ENCODE results near the gene SLC29A1. TPM values are rescaled to one million over a fixed set of nuclear protein-coding genes. Genes with fewer than 3 reads are reported as not detected.

SLC29A1 gene
- total RNA-seq, 1 donor from 2014 or later = 71.7 TPM

DNA sequence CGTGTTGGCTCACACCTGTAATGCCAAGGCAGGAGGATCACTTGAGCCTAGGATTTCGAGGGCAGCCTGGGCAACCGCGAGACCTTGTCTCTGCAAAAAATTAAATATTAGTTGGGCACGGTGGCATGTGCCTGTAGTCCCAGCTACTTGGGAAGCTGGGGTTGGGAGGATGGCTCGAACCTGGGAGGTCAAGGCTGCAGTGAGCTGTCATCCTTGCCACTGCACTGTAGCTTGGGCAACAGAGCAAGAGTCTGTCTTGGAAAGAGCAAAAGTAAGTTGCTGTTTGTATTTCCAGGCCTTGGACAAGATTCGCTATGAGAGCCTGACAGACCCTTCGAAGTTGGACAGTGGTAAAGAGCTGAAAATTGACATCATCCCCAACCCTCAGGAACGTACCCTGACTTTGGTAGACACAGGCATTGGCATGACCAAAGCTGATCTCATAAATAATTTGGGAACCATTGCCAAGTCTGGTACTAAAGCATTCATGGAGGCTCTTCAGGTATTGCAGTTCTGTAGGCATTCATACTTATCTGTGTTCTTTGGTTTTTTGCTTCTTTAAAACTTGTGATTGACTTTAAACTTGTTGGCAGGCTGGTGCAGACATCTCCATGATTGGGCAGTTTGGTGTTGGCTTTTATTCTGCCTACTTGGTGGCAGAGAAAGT is 25.8 kb downstream of the SLC29A1 start:
- intact Hi-C loops (cut with DNase I) = no loop called here
- ATAC-seq = no peak
- no peak for DNase-seq (ENCODE audit: low spot score)

- ATAC-seq (no peak), DNase-seq (ENCODE audit: low spot score) (no peak)
- intact Hi-C loops (cut with DNase I) = no loop called here
Measured at GRCh38 chr6:44250067-44250717, 26.8 kb downstream of the SLC29A1 start.

GRCh38 chr6:44250718-44251123 is 27.3 kb downstream of the SLC29A1 start:
- DNase-seq (ENCODE audit: low spot score) (no peak), ATAC-seq (no peak)
- intact Hi-C loops (cut with DNase I) = no loop called here

DNA sequence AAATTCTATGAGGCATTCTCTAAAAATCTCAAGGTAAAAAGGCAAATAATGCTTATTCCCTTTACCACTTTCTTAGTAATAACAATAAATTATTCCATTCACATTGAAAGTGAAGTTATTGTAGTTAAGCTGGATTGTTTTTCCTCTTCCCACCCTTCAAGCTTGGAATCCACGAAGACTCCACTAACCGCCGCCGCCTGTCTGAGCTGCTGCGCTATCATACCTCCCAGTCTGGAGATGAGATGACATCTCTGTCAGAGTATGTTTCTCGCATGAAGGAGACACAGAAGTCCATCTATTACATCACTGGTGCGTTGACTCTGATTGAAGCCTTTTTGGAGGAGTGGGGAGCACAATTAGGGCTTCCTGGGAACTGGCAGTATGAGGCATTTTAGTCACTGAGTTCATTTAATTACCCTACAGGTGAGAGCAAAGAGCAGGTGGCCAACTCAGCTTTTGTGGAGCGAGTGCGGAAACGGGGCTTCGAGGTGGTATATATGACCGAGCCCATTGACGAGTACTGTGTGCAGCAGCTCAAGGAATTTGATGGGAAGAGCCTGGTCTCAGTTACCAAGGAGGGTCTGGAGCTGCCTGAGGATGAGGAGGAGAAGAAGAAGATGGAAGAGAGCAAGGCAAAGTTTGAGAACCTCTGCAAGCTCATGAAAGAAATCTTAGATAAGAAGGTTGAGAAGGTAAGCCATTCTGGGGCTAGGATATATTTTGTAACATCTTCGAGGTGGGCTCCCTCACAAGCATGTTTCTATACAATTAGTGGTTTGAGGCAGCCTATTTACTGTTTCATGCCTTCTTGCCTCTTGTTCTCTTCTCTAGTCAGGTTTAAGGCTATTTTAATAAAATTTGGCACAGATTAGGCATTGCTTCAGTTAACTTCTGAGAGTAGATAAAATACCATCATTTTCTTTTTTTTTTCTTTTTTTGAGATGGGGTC is 28.5 kb downstream of the SLC29A1 start:
- ATAC-seq (no peak), DNase-seq (ENCODE audit: low spot score) (no peak)
- intact Hi-C loops (cut with DNase I) = no loop called here

- intact Hi-C loops (cut with DNase I) = no loop called here
- DNase-seq (ENCODE audit: low spot score) (peak; percentile 61), ATAC-seq (no peak)
Measured at GRCh38 chr6:44253307-44254101, 30.1 kb downstream of the SLC29A1 start.

DNA sequence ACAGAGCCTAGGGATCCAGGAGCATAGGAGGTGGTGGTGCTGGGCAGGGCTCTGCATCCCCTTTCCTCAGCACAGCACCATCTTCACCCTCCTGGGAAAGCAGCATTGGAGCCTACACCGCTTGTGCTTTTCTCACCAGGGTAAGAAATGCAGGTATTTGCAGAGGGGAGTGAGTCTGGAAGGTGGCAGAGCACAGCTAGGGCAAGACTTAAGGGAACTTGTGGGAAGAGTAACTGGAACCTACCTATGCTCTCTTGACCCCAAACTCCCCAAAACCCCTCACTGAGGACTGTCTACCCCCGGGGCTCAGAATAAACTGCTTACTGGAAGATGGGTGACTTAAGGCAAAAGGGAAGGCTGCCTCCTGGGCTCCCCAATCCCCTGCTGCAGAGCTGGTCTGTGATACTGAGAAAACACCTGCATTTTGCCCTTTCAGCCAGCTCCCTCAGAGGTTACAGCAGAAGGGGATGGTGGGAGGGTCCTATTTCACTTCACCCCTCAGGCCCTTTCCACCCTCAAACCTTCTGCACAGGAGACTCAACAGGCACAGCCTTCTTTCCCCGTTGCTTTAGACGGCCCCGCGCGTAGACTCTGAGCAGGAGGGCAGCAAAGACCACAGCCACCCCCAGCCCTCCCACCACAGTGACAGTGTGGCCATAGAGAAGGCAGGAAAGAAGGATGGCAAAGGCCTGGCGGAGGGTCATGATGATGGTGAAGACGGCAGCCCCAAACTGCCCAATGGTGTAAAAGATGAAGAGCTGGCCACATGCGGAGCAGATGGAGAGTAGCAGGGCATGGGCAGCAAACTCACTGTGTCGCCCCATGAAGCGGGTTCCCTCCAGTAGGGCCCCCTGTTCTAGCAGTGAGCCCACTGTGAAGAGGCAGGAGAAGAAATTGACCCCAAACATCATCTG is 31.1 kb downstream of the SLC29A1 start:
- intact Hi-C loops (cut with DNase I) = no loop called here
- no peak for DNase-seq (ENCODE audit: low spot score)
- no peak for ATAC-seq

- intact Hi-C loops (cut with DNase I) = no loop called here
- no peak for DNase-seq (ENCODE audit: low spot score)
- ATAC-seq = no peak
Measured at GRCh38 chr6:44255105-44255808, 31.9 kb downstream of the SLC29A1 start.

GRCh38 chr6:44255871-44256774 is 32.7 kb downstream of the SLC29A1 start:
- intact Hi-C loops (cut with DNase I) = no loop called here
- DNase-seq (ENCODE audit: low spot score) (no peak), ATAC-seq (peak; percentile 25)

- DNase-seq (ENCODE audit: low spot score) (no peak), ATAC-seq (no peak)
- intact Hi-C loops (cut with DNase I) = no loop called here
Measured at GRCh38 chr6:44256775-44257024, 33.3 kb downstream of the SLC29A1 start.

DNA sequence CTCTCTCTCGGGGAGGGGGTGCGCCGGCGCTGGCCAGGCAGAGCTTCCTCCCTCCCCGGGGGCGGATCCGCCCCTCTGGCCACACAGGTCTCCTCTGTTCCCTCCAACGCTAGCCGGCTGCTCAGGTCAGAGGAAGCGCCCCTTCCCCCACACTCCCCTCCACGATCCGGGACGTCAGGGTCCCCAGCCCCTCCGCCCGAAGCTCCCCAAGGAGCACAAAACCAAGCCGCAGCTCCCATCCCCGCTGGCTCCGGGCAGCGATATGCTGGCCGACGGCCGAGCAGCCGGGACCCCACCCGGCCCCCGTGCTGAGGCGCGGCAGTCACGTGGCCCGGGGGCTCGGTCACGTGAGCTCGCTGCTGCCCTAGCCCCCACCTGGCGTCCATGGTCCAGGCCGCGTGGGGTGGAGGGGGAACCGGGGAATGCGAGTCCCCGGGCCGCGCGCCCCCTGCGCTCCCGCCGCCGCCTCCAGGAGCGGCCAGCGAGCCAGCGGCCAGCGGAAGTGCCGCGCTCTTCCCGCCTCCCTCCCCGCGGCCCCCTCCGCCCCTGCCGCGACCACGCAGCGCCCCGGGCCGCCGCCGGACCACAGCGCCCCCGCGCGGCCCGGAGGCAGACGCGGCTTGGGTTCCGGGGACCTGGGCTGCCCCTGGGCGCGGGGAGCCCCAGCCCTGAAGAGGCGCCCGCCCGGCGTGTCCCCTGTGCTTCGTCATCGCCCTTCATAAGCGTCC is 33.8 kb downstream of the SLC29A1 start, which contains the start of gene SLC35B2:
Gene SLC35B2, minus strand, starts transcription at position 504 of the 728 bp plus-strand sequence. Its CDS starts 118 bp downstream, at position 386.
- DNase-seq (ENCODE audit: low spot score) = peak; percentile 90
- intact Hi-C loops (cut with DNase I) = no loop called here
- ATAC-seq = peak; percentile 89

DNA sequence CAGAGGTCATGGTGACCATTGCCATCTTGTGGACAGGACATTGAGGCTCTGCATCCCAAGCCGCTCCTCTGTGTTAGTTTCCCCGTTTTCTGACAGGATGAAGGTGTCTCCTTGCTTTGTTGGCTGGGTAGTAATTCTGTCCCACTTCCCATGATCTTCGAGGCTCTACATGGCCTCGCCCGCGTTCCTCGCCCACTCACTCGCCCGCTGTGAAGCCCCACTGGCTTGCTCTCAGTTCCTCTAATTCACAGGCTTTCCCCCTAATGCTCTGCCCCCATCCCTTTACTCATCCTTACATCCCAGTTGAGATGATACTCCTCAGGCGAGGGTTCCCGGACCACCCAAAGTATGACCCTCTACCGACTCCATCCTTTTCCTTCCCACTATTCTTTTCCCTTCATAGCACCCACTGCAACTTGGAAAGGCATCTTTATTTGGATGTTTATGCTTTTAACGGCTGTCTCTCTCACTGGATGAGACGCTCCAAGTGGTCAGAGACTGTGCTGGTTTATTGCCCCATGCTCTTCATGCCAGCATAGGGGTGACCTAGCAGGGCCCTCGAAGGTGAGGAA is 34.4 kb downstream of the SLC29A1 start:
- no peak for DNase-seq (ENCODE audit: low spot score)
- ATAC-seq = no peak
- intact Hi-C loops (cut with DNase I) = no loop called here

GRCh38 chr6:44258325-44258863 is 35.0 kb downstream of the SLC29A1 start:
- intact Hi-C loops (cut with DNase I) = no loop called here
- DNase-seq (ENCODE audit: low spot score) (no peak), ATAC-seq (no peak)

DNA sequence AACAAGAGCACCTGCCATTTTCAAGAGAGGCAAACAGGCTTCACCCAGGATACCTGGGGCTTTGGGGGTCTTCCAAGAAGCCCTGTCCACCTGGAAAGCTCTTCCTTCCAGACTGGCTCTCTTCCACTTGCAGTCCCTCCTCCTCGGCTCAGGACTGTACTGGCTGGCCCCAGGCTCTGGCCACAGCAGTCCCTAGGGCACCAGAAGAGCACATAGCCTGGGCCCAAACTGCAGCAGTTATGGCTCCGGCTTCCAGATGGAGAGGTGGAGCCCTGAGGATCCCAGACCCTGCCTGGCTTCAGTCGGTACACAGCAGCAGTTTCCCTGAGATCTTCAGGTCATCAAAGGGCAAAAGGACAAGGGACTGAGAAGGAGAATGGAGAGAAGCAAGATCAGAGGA is 35.5 kb downstream of the SLC29A1 start:
- intact Hi-C loops (cut with DNase I) = no loop called here
- ATAC-seq (no peak), DNase-seq (ENCODE audit: low spot score) (no peak)

- intact Hi-C loops (cut with DNase I) = no loop called here
- ATAC-seq = no peak
- no peak for DNase-seq (ENCODE audit: low spot score)
Measured at GRCh38 chr6:44260011-44260410, 36.6 kb downstream of the SLC29A1 start.
